Amygdala (tissue), 56 donors: ENCODE results near the gene SEMA3A.
A peak's percentile ranks its signal among the peaks of the same experiment; 100 is the strongest.
"Not testable (repeated sequence)": the region's sequence is repeated elsewhere in the genome, so short reads cannot be mapped to it uniquely, and the experiment has no call there.

Source experiments
- DNase-seq, 56 donors: peaks; one replicate each; lab custom pipeline; 2025; lab: John Stamatoyannopoulos, UW

The SEMA3A gene

GRCh38 chr7:84159435-84159834 lies 35.2 kb downstream of the SEMA3A start:
- no peak for DNase-seq

- no peak for DNase-seq
Measured at GRCh38 chr7:84157171-84157570, 37.4 kb downstream of the SEMA3A start.

- no peak for DNase-seq
Measured at GRCh38 chr7:84154991-84155781, 39.4 kb downstream of the SEMA3A start.

DNA sequence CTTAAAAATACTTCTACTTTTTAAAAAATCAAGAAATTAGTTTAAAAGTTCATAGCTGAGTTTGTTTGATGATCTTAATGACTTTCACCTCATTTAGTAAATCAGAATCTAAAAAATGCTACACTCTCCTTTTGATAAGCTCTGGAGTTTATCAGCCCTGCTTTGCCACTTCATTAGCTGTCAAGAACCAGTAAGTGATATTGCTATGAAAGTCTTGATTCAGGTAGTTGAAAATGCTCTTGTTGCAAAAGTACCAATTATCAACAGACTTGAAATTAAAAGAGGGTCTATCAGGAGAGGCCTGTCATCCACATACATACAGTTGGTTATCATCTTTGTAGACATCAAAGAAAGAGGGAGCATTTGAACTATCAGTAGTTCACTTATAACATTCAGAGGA lies 41.6 kb downstream of the SEMA3A start:
- no peak for DNase-seq

DNA sequence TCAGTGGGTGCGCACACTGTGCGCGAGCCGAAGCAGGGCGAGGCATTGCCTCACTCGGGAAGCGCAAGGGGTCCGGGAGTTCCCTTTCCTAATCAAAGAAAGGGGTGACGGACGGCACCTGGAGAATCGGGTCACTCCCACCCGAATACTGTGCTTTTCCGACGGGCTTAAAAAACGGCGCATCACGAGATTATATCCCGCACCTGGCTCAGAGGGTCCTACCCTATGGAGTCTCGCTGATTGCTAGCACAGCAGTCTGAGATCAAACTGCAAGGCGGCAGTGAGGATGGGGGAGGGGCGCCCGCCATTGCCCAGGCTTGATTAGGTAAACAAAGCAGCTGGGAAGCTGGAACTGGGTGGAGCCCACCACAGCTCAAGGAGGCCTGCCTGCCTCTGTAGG lies 44.2 kb downstream of the SEMA3A start:
- DNase-seq = not testable (repeated sequence)

- DNase-seq = no peak
Measured at GRCh38 chr7:84149573-84149972, 45.0 kb downstream of the SEMA3A start.

DNA sequence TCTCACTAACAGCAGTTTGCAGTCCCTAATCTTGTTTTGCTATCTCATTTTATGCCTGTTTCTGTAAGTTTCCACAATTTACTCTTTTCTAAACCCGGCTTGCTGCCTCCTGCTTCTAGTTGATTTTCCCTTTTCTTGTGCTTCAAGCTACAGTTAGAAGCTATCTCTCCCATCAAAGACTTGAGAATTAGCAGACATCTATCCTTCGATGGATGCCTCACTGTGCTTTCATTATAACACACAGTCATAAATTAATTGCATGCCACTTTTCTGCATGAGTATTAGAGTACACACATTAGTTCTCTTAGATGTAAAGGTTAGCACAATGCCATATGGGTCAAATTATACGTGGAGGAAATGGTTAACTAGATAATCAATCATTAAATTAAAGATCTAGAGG lies 48.7 kb downstream of the SEMA3A start:
- no peak for DNase-seq

DNA sequence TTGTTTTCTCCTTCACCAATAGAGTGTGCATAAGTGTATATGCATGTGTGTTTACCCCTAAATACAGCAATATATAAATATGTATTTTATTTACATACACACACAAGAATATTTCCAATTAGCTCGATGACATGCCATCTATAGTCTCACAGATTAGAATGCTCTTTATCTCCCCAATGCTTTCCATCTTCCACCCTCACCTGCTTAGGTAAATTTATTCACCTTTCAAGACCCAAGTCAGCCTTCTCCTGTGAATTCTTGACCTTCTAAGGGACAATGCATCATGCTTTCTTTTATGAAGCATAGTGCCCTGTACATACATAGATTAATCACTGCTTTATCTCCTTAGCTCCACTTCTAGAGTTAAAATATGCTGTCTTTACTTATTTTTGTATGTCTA lies 49.7 kb downstream of the SEMA3A start:
- no peak for DNase-seq

DNA sequence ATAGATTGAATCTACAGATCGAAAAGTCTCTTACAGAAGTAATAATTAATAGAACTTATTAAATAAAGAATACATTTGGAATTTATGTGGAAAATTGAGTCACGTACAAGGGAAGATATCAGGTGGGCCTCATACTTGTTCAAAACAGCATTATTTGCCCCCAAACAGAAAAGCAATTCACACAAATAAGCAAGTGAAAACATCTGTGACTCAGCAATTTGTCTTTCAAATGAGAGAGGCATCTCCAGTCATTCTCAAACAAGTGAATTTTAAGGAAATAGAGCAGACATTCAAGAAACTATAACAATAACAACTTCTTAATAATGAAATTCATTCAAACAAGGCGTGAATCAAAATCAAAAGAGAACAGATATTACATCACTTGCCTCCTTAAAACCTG lies 50.1 kb downstream of the SEMA3A start:
- no peak for DNase-seq

DNA sequence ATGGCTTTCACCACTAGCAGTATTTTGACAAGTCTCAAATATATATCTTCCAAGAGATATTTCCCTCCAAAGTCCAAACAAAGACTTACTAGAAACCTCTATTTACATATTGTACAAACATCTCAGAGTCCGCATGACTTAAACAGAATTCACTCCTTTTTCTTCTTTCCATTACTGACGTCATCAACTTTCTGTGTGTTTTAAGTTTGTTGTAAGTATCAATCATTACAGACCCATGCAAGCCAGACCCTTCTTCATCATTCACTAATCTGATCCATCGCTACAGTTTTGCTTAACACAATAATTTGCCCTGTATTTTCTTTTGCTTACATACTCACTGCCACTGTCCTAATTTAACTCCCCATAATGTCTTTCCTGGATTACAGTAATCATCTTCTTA lies 51.9 kb downstream of the SEMA3A start:
- no peak for DNase-seq

DNA sequence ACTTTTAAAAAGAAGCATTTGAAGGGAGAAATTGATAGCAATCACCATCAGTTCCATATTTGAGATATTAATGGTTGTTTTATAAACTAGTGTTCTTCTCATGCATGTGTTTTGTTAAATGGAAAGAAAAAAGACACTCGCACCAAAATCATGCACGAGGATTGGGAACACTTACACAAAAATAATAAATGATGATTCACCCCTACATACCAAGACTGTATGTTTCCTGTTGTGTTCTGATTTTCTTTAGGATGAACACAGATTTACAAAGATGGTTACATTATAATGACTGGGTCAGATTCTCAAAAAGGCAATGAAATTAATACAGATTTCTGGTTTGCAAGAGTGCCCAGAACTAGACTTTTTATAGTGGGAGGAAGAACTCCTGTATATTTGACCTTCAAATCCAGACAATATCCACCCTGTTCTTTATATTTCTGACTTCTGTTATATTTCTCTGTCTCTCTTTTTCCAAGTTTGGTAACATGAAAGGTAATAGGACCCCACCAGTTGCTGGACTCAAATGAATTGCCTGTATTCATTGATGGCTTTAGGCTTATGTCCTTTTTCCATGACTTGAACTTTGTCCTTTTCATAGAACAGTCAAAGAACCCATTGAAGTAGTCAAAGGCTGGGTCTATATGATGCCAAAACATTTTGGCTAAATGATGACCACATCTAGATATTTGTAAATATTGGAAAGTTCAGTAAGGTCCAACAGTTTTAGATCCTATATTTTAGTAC lies 54.4 kb downstream of the SEMA3A start:
- no peak for DNase-seq

GRCh38 chr7:84138411-84138810 lies 56.2 kb downstream of the SEMA3A start:
- DNase-seq = no peak

DNA sequence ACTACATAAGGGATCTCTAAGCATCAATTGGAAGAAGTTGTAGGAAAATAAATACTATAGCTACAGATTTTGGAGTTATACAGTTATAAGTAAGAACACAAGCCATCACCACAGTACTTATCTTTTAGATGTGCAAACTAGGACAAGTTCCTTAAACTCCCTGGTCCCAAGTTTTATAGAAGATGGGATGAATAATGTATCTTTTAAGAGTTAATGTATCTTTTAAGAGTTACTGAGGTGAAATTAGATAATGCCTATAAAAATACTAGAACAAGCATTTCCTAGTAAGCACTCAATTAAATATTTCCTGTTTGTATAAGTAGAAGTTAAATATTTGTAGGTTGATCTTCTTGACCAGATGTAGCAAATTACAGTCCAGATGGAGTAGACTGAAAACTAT lies 56.8 kb downstream of the SEMA3A start:
- no peak for DNase-seq

GRCh38 chr7:84136809-84137208 lies 57.8 kb downstream of the SEMA3A start:
- no peak for DNase-seq

DNA sequence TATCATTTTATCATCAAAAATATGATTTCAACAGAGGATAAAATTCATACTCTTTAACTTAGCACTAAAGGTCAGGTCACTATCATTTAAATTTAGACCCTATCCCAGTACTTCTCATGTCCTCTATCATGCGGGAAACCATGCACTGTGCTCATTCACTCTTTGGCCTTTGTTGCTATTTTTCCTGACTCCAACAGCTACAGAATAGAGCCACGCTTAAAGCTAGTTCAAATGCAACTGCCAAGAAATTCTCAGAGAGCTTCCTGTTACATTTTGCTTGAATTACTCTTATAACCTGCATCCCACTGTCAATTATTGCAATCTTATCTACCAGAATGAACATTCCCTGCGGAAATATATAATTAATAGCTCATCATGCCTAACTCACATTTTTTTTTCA lies 58.3 kb downstream of the SEMA3A start:
- DNase-seq = no peak

GRCh38 chr7:84134169-84134568 lies 60.4 kb downstream of the SEMA3A start:
- DNase-seq = no peak

DNA sequence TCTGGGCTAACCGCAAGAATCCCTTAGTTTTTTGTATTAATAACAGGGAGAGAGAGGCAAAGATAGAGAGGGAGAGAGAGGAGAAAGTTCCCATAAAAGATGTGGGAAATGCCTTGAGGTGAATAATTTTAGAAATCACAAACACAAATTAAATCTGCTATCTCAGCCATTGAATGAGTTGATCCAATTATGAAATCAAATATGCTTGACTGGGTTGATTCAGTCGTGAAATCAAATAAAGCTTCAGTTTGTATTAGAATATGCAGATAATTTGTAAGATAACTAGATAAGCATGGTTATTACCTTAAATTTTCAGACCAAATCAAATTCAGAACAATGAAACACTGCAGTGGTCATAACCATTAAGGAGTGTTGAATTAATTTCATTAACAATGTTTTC lies 68.9 kb downstream of the SEMA3A start:
- DNase-seq = no peak

DNA sequence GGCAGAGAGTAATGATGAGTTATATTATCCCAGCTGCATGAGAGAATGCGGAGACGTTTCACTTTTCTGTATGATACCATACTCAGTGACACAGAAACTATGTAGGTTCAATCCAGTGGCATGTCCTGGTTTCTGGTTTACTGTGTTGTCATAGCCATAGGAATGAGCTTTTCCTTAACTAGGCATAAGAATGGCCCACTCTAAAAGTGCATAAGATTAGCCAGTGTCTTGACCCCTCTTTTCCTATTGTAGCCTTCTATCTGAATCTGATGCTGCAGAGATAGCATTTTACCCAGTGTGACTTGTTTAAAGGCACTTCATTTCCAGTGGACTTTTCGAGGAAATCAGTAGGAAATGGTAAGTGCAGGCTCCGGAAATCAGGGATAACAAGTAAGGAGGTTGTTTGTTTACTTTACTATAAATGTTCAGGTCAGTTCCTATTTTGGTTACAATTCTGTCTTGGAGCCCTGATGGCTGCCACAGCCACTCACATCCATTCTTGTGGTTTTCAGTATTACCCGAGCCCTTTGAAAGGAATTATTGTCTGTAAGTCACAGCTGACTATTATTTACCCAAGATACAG lies 70.5 kb downstream of the SEMA3A start:
- peak in 9 of 56 donors; percentile 1 to 28 (median 4) for DNase-seq

- no peak for DNase-seq
Measured at GRCh38 chr7:84122582-84123360, 71.8 kb downstream of the SEMA3A start.

DNA sequence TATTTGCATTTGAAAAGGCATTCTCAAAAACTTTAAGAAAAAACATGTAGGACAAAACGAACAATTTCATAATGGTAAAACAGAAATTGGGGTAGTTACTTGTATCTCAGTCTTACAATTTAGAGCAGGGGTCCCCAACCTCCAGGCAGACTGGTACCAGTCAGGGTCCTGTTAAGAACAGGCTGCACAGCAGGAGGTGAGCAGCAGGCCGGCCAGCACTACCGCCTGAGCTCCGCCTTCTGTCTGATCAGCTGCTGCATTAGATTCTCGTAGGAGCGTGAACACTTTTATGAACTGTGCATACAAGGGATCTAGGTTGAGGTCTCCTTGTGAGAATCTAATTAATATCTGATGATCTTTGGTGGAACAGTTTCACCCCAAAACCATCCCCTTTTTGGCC lies 77.3 kb downstream of the SEMA3A start:
- no peak for DNase-seq
